NCI-H1048 (cell line): Measurements from ENCODE around the gene GSTO2.

Source experiments
- DNase-seq: peaks from one replicate; lab custom pipeline; 2025; lab: John Stamatoyannopoulos, UW

The GSTO2 gene

DNA sequence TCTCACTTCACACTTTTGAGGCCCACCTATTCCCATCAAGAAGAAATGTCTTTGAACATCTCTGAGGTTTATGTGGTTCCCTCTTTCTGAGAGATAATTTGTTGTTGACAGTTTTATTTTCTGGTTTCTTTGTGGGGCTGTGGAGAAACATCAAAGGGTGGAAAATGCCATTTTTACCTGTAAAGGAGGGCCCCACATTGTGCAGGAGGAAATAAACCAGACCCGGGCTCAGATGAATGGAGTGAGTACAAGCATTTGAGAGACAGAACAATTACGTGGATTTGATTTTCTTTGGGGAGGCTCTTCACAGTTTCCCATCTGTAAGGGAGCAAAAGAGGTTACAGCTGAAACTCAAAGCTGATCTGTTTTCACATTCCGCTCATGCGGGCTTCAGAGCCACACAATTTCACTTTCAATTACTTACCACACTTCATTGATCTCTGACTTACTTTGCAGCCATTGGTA, 39.5 kb downstream of the GSTO2 start:
- DNase-seq = no peak

DNA sequence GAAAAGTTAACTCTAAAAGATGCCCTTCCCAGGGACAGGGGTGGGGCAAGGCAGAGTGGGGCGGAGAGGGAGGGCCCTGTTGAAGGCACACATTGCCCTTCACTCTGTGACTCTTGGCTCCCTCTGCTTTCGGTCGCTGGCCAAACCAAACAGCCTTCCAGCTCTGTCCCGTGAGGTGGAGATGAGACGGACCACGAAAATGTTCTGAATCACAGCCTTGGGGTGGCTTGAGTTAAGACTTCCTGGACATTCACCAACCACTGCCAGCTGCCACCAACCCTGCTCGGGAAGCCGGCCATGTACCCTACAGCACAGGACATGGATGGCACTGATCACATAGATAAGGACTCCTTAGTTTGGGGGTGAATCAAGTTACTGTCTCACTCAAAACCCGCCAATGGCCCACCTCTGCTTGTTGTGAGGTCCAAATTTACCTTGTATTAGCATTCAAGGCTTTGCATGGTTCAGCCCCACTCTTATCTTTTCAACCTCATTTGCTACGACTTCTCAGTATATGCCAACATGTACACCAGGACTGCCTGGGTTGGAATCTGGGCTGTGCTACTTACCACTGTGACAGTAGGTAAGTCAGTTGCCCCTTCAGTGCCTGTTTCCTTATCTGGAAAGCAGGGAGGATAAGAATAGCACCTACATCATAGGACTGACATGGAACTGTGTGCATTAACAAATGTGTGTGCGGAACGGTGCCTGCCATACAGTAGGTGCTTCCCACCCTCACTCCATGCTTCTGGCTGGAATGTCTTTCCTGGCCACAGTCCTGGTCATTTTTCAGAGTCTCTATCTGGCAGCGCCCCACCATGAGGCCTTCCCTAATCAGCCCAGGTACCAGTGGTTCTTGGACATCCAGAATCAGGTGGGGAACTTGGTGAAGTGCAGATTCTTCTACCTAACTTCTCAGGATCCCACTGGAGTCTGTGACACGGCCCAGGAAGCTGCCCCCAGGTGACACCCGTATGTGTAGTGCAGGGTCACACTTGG, 41.3 kb downstream of the GSTO2 start:
- no peak for DNase-seq

DNA sequence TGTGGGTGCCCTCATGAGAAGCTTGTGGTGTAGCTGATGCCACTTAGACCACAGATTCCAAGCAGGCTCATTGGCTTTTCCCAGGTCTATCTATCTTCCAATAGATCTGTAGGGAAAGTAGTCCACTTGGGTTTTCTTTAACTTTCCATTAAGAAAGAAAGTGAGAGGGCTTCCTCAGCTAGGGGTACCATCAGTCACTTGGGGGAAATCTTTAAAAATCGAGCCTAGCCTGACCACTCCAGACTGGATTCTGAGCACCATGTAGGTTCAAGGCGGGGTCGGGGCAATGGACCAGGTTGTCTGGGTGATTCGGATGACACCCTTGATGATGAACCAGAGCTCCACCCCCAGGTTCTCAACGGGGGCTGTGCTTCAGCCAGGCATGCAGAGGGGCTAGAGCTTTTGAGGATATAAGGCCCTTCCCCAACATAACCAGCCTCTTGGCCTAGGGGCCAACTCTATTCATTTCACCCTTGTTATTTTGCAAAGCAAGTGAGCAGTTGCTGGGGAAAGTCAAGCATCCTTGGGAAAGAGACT, 42.3 kb downstream of the GSTO2 start:
- no peak for DNase-seq

DNA sequence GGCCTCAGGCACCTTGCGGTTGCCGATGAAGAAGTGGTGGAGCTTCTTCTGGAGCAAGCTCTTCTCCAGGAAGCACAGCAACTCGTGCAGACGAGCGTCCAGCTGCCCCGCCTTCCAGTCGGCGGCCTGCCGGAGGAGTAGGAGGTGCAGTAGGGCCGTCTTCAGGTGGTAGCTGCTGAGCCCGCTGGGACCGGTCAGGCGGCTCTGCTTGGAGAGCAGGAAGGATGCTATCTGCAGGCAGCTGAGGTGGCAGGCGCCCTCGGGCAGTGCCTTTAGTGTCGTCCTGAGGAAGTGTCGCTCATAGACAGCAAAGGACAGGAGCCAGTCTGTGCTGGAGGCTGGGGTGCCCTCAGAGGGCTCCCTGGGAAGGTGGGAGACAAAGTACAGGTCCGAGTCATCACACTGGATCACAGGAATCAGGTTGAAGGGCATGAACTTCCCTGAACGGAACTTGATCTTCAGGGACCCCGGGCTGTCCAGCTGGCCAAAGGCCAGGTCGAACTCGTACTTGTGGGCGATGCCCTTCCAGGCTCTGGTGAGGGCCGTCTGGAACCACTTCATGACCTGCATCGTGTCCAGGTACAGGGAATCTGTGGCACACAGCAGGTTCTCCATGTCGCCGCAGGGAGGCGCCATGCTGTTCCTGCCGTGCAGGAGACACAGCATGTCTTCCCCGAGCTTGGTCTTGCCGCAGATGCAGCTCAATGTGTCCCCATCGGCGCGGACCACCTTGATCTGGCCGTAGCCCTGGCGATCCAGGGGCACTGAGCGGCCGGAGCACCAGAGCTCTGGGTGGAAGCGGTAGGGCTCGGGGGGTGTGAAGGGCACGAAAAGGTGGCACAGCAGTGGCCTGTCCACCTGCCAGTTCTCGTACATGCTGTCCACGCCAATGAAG, 45.9 kb downstream of the GSTO2 start:
- no peak for DNase-seq

DNA sequence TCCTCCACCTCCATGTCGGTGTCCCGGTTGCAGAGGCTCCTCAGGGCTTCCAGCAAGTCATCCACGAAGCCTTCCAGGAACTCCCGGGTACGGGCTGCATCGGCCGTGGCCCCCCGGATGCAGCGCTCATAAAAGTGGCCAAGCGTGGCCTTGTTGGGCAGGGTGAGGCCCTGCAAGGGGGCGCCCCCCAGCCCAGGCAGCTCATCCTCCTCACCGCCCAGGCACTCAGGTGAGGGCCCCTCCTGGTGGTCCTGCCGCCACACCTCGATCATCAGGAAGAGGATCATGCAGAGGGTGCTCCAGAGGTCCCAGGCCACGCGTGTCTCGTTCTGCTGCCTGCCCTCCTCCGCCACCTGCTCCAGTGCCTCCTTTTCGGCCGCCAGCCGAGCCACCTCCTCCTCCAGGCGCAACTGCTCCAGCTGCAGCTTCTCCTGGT, 46.5 kb downstream of the GSTO2 start:
- DNase-seq = no peak

DNA sequence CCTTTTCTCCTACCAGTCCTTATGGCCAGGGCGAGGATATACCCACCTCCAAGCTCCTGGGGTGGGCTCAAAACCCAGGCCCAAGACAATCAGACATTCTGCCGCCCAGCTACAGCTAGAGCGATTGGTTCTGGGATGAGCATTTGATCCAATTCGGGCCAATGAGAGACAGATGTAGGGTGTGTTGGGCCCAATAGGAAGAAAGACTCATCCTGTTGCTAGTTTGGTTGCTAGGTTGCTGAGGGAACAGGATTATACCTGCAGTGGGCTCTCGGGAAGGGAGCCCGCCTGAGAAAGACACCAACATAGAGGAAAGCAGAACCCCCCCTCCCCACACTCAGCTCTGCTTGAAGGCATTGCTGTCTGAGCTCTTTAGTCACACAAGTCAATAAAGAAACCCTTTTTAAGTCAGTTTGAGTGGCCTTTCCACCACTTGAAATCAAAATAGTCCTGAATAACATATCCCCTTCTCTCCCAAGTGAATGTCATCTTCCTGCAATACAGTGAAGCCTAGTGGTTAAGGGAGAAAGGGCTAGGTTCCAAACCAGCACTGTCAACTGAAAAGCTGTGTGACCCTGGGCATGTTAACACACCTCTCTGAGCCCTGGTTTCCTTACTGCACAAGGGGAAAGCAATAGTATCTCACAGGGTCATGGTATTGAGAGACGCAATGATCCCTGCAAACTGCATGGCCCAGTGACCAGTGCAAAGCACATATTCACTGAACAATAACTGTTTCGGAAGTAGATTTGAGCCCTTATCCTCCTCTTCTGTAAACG, 47.5 kb downstream of the GSTO2 start:
- DNase-seq = no peak

DNA sequence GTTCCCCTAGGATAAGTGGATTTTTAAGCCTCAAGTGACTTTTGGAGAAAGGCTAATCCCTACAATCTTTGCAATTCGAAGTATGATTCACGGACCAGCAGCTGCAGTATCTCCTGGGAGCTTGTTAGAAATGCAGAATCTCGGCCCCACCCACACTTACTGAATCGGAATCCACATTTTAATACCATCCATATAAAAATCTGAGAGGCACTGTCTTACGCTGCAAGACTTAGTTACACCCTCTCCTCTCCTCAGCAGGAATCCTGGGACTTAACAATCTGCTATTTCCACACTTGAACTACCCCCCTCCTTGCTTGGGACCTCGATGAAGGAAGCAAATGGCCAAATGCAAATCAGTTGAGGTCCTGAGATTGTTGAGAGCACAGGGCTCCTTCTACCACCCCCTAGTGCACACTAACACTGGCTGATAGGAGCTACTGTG, 48.3 kb downstream of the GSTO2 start:
- no peak for DNase-seq

DNA sequence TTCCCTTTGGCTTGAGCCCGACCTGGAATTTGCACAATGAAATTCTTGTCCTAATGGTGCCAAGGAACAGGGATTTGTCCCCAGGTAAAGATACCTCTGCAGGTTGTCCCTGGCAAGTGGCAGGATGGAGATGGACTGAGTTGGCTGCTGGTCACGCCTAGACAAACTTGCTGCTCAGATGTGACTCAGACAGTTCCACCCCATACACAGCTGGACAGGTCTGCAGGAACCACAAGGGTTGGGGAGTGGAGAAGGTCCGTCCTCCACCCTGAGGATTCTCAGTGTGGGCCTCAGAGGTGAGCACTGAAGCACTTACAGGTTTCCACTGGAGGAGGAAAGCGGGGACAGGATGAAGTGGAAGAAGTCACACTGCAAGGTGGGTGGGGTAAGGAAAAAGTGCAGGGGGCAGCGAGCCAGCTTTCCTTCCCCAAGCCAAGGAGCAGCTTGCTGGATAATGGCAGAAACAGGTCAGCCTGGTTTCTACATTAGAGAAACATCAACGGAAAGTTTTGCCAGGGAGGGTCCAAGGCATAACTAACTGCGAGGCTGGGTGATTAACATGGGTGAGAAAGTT, 48.8 kb downstream of the GSTO2 start:
- no peak for DNase-seq

DNA sequence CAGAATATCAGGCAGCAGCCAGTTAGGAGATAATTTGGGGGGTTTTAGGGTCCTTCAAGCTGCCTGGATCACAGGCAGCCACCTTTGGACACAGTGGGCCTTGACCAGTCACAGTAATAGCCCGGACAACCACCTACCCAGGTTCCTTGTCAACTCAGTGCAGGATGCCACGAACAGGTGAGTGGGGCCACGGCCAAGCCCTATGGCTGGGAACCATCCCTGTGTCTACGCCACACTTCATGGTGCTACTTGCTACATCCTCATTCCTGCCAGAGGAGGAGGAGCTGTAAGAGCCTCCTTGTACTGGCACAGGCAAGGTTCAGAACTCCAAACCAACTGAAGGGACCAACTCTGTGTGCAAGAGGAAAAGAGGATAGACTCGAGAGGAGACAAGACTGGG, 49.3 kb downstream of the GSTO2 start:
- DNase-seq = no peak

DNA sequence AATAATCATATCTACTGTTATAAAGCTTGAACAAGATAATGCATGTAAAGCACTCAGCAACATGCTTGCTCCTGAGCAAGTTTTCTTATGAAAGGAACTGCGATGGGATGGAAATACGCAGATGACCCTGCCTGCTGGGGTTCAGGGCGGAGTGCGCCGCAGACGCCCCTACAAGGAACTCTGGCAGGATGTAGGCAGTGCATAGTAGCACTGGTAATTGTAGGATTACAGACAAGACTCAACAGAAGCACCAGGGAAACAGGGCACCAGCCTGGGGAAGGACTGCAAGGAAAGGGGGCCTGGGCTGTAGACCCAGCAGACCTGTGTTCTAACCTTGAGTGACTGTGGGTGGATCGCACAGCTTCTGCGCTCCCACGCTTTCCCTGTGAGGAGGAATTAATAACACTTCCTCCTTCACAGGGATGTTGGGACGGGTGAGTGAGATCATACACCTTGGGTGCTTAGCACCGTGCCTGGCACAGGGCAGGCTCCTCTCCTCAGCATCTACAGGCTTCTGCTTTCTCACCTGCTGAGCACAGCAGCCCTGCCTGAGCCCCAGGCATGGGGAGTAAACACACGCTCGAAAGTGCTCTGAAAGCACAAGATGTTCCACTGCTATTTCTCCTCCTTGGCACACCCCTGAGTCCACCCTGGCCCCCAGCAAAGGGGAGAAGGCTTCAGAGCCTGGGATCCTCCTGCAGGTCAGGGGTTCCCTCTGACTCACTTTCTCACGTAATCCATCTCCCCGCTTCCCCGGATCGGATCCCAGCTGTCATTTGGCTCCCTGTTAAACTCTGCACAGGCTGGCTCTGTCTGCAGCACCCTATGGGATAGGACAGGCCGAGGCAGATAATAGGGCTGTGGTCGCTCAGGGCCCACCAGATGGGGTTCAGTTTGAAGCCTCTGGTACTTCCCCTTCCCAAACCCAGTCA, 50.1 kb downstream of the GSTO2 start:
- no peak for DNase-seq

DNA sequence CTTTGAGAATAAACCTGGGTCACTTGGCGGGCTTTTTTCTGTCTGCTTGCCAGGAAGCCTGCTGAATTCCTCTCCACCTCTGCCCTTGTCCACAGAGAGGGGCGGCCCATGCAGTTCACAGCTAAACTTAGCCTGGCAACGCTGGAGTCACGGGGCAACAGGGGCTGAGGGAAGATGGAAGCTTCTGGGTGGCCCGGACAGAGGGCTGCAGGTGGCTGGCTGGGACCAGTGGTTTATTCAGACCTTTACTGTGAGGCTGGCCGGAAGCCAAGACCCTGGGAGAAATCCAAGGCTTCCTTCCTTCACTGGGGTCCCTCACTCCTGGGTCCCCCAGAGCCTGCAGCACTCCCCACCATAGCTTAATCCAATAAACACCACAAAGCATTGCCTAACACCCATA, 52.2 kb downstream of the GSTO2 start:
- DNase-seq = no peak

DNA sequence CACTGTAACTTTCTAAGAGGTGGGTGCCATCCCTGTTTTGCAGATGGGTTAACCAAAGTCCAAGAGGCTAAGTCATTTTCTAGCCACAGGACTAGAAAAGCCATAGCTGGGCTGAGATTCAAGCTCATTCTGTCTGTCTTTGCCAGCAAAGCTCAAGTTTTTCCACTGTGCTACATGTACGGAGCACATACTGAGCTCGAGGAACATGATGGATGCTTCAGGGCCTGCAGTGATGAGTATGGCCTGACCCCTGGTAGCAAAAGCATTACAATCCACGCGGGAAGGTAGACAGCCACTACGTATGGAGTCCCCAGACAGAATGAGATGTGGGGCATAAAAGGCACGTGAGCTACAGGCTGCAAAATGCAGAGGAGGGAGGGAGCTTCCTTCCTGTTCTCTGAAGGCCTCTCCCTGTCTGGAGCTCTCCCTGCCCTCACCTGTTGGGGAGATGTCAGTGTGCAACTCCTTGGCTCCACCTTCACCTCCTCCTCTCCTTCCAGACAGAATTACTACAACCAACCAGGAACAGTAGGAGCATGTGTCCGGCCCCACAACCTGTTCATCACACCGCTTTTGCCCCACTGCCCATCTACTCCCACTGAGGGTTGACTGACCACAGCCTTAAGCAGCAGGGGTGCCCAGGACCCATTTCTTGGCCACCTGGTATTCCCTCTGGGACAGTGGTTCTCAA, 52.9 kb downstream of the GSTO2 start:
- DNase-seq = no peak

DNA sequence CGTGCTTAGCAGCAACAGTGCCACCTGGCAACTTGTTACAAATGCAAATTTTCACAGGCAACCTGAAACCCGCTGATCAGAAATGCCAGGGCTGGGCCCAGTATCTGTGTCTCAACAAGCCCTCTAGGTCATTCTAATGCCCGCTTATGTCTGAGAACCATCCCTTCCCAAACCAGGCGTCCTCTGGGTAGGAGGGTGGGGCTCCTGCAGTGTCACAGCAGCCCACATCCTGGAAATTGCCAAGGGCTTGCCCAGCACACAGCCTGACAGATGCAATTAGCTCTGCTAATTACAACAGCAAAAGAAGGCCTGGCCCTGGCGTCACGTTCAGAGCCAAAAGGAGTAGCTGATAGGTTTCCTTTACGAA, 53.4 kb downstream of the GSTO2 start:
- no peak for DNase-seq

DNA sequence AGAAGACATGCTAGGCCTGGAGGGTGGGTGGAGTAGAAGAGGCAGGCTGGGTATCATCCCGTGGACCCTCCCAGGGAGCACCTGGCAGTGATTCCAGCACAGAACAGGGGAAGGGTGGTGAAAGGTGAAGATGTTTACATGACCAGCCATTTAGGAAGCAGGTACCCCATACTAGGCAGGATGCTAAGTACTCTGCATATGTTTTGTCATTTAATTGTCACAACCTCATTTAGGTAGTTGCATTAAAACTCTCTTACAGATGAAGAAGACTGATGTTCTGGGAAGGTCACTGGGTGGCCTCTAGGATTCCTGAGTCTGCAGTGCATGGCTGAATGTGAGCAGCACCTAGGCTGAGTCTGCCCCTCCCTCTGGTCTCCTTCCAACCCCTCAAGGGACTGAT, 54.1 kb downstream of the GSTO2 start:
- DNase-seq = no peak

DNA sequence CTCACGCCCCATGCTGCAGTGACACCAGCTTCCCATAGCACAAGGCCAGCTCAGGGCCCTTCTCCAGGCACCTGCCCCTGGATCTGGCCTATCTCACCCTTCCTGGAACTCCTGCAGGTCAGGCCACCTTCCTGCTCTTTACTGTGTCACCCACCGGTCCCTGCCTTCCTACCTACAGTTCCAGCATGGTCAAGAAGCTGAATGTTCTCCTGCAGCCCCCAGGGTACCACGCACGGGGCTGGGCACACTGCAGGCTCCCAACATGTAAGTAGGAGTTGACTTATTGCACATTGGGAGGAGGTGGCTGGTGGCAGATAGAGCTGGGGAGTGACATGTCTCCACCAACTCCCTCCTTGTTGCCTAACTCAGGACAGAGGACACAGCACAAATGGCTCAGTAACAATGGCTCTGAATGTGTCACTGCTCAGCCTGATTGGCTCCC, 54.8 kb downstream of the GSTO2 start:
- no peak for DNase-seq

DNA sequence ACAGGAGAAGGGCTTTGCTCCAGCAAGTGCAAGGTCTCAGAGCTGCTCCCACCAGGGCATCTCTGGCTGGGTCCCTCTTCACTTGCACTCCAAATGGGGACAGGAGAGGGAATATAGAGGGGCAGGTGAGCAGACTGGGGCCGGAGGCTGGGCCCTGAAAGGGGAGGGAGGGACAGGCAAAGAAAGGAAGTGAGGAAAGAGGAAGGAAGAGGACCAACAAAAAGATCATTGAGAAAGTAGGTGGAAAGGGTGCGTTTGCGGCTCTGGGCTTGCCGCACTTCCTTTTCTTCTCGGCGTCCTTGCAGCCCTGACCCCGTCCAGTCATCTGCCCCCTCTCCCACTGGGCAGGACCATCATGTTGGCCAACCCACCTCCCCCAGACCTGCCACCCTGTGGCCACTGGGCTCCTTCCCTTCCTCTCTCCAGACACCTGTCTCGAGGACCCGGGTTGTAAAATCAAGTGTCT, 55.3 kb downstream of the GSTO2 start:
- no peak for DNase-seq

DNA sequence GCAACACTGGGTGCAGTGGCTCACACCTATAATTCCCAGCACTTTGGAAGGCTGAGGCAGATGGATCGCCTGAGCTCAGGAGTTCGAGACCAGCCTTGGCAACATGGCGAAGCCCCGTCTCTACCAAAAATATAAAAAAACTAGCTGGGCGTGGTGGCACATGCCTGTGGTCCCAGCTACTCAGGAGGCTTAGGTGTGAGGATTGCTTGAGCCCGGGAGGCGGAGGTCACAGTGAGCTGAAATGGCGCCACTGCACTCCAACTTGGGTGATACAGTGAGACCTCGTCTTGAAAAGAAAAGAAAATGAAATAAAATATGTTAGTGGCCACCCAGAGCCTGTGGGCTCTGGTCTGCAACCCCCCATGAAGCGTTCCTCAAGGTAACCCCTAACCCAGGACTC, 55.9 kb downstream of the GSTO2 start:
- DNase-seq = no peak

DNA sequence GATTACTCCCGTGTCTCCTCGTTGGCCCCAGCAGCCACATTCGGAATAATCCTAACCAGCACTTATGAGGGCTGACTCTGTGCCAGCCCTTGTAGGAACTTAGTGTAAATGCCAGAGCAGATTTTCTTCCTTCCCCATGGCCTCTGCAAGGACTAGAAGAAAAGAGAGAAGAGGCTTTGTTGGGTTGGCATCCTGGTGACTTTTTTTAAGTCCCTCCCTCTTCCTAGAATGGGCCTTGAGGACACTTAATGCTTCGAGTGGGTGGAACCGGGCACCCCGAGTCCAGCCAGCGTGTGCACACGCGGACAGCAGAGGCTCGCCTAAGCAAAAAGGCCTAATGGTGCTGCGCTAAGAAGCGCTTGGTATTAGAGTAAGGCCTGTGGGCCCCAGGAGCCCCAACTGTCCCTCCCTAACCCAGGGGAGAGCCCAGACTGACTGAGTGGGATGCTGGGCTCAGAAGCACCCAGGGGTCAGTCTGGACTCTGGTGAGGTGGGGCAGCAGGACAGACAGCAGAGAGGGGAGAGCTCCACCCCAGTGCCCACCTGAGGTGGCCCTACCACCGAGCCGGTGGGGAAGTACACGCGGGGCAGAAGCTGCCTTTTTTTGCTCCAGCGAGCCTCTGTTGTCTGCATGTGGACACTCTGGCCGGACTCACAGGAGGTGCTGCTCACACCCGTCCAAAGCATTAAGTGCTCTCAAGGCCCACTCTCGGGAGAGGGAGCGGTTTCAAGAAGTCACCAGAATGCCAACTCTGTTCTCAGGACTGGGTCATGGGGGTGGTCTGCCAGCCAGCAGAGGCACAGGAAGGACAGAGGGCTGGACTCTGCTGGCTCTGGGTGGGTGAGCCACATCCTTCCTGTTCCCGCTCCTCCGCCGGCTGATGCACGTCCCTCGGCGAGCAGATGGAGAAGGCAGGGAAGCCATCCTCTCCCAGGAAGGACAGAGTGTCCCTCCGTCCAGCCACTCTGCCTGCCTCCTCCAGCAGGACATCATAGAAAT, 56.8 kb downstream of the GSTO2 start:
- no peak for DNase-seq
